Activated naive CD4-positive, alpha-beta T cell treated with anti-CD3 and anti-CD28 coated beads, Interleukin-2, amount 50 U/mL, for 16 hours (primary cell): ENCODE results near the gene DGKH.

ENCODE experiments used
- DNase-seq: peaks from one replicate; pipeline ENCODE4 v3.0.0-alpha.2; 2020

The DGKH gene, protein sequence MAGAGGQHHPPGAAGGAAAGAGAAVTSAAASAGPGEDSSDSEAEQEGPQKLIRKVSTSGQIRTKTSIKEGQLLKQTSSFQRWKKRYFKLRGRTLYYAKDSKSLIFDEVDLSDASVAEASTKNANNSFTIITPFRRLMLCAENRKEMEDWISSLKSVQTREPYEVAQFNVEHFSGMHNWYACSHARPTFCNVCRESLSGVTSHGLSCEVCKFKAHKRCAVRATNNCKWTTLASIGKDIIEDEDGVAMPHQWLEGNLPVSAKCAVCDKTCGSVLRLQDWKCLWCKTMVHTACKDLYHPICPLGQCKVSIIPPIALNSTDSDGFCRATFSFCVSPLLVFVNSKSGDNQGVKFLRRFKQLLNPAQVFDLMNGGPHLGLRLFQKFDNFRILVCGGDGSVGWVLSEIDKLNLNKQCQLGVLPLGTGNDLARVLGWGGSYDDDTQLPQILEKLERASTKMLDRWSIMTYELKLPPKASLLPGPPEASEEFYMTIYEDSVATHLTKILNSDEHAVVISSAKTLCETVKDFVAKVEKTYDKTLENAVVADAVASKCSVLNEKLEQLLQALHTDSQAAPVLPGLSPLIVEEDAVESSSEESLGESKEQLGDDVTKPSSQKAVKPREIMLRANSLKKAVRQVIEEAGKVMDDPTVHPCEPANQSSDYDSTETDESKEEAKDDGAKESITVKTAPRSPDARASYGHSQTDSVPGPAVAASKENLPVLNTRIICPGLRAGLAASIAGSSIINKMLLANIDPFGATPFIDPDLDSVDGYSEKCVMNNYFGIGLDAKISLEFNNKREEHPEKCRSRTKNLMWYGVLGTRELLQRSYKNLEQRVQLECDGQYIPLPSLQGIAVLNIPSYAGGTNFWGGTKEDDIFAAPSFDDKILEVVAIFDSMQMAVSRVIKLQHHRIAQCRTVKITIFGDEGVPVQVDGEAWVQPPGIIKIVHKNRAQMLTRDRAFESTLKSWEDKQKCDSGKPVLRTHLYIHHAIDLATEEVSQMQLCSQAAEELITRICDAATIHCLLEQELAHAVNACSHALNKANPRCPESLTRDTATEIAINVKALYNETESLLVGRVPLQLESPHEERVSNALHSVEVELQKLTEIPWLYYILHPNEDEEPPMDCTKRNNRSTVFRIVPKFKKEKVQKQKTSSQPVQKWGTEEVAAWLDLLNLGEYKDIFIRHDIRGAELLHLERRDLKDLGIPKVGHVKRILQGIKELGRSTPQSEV

DNA sequence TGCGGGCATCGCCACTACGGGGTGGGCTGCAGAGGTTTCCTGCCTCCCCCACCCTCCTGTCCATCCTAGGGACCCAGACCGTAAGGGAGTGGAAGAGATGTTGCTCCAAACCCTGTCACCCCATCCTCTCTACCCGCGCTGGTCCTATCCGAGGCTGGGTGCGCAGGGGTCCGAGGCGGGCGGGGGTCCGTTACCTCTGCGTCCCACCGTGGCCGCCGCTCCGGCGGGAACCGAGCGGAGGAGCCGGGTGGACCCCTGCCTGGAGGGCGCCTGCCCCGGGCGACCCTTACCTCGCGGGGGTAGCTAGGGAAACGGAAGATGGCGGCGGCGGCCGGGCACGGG is at the start of gene DGKH:
Gene DGKH (plus strand): TSS at position 307 of the 342 bp plus-strand sequence. CDS start 126 bp downstream, outside the sequence.
- no peak for DNase-seq

DNA sequence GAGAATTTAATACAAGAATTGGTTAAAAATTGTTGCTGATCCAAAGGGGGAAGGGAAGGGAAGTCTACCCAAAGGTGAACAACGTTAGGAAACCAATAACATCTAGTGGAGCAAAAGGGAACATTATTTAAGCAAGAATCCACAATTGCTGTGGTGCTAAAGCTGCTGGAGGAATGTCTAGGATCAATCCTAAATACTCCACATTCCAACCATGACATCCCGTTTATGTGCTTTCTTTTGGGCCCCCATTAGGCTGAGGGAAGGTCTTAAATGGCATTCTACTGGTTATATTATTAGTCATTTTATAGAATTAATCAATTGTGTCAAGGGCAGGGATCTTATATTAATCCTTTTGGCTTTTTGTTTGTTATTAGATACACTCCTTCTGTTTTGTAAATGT is 47.6 kb upstream of the DGKH start:
- no peak for DNase-seq

DNA sequence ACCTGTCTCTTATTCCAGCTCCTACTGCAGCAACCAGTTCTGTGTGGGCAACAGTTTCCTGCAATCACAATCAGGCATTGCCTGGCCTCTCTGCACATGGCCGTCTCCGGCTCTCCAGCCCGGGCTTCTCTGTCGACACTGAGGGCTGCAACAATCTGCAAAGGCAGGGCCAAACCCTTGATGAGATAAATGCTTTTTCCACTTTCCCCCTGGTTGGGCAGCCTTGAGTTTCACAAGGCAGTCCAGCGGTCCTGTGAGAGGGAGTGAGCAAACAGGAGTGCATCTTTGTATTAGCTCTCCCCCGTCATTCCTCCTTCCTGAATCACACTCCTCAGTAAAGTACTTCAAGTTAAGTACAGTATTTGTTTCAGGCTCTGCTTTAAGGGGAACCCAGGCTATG is 46.9 kb upstream of the DGKH start:
- DNase-seq: no peak

DNA sequence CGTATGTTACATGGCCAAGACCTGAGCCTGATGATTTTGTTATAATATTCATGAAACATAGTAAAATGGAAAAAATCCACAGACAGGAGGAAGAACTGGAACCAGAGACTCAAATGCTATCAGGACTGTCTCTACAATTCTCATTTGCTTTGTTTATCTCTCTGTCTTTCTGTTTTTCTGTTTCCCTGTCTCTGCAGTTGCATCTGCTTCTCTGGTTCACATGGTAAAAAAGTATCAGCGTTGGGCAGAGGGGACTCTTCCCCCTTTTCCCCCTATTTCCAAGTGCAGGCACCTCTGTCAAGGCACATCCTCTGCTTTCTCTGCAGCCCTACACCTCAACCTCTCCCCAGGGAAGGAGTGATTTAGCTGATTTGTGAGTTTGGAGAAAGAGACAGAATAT is 46.4 kb upstream of the DGKH start:
- no peak for DNase-seq

DNA sequence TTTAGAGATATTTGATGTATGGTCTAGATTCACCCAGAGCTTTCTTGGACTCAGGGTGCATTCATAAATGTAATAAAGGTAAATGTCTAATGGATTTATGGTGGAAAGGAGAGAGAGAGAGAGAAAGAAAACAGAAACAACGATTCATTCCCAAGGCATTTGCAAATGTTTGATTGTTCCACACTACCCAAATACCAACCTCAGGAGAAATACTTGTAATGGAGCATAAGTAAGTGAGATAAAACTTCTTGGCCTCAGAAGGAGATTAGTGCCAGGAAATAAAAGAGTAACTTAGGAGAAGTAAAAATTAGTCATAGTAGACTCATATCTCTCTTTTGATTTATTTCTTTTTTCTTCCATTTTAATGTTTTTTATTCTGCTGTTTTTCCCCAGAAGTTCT is 40.6 kb upstream of the DGKH start:
- DNase-seq: no peak

DNA sequence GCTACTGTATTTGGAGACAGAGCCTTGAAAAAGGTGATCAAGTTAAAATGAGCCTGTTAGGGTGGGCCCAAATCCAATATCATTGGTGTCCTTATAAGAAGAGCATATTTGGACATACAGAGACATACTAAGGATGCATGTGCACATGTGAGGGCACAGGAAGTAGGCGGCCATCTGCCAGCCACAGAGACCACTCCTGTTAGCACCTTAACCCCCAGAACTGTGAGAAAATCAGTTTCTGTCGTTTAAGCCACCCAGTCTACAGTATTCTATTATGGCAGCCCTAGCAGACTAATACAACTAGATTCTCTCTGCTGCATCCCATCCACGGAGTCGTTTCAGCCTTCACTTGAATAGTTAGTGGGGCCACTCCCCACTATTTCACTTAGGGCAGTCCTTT is 39.4 kb upstream of the DGKH start:
- DNase-seq: no peak

DNA sequence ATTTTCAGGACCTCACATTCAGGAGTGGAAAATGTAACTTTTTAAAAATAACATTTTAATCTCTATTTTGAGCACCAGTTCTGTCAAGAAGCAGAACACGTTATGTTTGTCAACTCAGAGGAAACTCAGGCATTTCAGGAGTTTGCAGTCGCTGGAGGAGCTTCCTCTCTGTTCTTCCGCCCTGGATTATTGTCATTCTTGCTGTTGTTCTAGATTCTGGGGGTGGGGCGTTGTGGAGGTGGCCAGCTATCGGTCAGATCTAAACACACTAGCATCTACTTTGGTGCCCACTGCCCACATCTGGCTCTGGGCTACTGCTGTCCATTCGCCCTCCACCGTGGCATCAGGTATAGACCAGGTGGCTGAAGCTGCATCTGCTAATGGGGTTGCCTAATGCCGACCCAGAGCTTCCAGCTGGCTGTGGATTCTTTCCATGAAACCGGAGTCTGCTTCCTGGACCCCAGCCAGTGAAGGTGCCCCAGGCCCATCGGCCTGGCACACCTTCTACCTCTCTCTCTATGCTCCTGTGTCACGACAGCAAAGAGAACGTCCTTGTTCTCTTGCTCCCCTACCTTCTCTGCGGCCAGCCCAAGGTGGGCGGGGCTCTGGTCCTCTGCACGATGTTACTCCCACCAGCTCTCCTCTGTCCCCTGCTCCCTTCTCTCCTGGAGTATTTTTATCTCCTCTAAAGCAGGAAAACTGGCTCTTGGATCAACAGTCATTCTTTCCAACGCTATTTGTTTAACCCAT is 36.7 kb upstream of the DGKH start:
- no peak for DNase-seq

DNA sequence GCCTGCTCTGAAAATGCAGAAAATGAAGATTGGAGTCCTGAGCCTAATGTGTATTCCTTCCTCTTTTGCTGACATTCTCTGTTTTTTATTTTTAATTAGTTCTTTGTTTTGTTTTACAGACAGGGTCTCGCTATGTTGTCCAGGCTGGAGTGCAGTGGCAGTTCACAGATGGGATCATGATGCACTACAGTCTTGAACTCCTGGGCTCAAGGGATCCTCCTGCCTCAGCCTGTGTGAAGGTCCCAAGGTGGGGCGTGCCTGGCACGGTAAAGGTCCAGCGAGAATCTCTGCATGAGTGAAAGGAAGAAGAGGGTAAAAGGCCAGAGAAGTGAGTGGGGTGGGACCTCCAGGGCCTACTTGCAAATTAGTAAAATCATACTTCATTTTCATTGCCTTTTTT is 34.3 kb upstream of the DGKH start:
- no peak for DNase-seq

DNA sequence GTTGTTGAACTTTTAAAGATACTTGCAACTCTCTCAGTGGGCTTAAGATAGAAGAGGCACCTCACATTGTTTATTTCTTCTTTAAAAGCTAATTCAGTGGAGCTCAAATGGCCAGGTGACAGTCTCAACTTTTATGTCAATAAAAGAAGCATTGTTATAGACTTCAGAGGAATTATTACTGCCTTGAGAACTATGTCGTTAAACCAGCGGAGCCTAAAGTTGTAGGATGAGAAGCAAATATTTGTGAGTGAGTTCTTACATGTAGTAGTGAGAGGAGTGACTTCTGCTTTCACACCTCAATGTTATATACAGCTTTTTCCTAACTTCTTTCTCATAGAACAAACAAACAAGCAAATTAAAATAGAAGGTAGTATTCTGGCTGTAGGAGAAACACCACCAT is 31.2 kb upstream of the DGKH start:
- no peak for DNase-seq

DNA sequence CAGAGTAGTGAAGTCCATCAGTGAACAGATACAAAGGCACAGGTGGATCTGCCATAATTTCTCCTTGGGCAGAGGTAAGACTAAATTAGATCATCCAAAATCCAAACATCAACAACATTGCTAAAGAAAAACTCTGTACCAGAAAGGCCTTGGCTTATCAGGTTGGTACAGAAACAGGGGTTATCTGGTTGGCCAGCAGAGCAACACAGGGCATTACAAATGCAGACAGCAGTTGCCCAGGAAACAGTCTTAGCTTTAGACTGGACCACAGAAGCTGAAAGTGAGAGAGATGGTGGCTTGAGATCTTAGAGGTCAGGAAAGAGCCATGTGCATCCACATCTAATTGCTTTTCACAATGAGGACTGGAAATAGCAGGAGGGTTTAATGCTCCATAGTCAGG is 26.6 kb upstream of the DGKH start:
- DNase-seq: no peak

DNA sequence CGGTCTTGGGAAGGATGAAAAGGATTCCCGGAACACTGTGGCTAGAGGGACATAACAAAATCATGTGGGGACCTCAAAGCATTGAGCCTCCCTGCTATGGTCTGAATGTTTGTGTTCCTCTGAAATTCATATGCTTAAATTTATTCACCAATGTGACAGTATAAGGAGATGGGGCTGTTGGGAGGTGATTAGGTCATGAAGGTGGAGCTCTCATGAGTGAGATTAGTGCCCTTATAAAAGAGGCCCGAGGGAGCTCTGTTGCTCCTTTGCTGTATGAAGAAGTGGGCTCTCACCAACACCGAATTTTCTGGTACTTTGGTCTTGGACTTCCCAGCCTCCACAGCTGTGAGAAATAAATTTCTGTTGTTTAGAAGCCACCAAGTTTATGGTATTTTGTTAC is 26.1 kb upstream of the DGKH start:
- no peak for DNase-seq

DNA sequence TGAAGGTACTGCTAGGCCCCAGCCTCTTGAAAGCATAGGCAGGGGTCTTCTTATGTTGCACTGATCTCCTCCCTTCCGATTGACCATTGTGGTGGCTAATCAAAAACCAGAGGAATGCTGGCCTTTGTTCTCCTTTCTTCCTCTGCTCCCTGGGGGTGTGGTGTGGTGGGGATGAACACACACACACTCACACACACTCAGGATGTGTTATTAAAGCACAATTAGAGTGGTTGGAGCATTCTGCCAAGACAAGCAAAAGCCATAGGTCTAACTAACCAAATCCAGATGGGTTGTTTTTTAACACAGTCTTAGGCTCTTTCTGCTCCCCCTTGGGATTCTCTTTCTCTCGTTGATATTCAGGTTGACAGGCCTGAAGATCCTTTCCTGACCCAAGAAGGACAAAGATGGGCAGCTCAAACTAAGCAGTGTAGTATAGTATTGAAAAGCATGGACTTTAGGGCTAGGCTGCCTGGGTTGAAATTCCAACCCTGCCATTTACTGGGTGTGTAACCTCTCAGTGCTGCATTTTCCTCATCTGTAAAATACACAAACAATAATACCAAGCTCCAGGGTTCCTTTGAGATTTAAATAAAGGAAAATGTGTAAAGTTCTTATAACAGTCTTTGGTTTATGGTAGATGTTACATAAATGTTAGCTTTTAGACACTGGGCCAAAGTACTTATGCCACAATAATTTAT is 25.5 kb upstream of the DGKH start:
- no peak for DNase-seq

DNA sequence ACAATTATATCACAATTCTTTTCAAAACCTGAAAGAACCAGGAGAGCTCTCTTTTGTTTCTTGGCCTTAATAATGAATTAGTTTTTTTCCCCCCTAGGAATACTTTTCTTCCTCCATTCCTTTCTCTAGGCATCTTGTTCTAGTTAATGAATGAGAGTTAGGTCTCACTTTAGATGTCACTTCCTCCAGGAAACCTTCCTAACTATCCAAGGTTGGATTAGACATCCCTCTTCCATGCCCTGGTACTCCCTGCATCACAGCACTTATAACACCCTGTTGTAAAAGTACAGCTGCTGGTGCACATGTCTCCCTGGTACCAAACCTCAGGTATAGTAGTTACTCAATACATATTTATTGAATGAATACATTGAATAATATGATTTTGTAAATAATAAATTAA is 21.2 kb upstream of the DGKH start:
- DNase-seq: no peak

DNA sequence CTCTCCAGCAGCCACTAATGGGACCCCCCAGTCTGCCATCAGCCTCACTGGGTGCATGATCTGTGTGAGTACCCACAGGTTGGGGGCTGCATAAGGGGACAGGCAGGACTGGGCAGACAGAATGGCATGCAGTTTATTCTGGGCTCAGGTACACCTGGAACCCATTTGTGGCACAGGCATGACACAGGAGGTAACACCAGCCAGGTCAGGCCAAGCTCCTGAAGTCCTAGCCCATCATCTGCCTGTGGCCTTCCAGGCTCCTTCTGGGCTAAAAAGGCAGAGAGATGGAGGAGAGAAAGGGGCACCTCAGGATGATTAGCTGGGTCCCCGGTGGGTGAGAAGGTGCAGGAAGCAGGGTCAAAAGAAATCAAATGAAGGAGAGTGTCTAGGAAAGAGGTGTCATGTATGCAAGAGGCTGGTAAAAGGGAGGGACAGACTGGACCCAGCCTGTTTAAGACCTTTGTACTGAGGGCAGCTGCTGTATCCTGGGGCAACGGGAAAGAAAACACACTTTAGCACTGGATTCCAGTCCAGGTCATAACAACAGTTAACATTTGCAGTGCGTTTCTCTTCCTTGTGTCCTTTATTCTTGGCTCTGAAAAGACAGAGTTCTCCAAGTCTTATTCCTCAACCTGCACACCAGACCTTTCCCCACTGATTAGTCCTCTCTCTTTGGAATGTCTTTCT is 20.2 kb upstream of the DGKH start:
- no peak for DNase-seq

DNA sequence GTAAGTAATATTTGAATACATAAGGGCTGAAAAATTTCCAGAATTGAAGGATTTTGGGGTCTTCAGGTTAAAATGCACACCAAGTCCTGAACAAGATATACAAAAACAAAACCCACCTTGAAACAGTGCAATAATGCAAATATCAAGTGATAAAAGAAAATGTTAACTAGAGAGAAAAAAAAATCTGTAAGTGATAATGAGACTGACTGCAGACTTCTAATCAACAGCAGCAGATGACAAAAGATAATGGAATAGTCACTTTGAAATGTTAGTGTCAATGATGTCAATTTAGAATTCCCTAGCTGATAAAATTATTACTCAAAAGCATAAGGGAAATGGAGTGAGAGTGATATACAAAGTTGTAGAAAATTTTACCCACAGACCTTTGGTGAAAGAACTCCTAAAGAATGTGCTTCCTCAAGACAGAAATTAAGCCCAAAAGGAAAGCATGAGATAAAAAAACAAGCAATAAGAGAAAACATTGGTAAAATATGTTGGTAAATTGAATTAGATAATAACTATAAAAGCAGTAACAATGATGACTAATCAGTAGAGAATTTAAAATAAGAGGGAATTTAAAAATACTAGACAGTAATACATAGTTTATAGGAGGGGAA is 12.4 kb upstream of the DGKH start:
- DNase-seq: no peak

DNA sequence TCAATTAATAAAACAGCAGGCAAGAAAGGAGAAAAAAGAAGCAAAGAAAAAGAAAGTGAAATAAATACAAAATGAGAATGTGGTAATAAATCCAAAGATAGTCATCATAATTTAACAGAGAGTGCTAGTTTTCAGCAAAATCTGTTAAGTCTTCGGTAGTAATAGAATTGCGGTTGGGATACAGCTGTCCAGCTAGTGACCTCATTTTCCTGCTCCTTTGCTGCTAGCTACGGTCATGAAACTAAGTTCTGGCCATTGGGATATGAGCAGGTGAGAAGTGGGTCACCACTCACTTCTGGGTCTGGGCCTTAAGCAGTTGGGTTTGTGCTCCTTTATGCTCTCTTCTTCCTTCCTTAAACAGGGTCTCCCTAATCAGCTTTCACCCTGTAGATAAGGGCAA is 11.7 kb upstream of the DGKH start:
- no peak for DNase-seq

DNA sequence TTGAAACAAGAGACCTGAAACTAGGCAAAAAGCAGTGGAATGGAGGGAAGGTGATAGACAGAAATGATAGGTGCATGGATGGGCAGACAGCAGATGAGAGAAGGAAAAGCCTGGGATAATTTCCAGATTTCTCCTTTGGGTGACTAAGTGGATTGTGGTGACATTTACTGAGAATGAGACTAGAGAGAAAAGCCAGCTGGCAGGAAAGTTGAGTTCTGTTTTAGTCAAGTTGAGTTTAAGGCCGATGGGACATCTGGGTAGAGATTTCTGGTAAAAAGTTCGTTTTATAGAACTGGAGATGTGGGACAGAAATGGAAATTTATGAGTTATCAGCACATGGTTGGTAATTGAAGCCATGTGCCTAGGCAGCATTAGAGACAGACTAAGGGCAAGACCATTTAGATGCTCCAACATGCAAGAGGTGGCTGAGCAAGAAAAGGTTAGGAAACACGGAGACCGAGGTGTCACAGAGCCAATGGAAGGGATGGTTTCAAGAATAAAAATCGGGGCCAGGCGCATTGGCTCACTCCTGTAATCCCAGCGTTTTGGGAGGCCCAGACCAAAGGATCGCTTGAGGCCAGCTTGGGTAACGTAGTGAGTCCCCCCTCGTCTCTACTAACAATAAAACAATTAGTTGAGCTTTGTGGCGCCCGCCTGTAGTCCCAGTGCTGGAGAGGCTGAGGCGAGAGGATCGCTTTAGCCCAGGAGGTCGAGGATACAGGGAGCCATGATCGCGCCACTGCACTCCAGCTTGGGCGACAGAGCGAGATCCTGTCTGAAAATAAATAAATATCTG is 9.6 kb upstream of the DGKH start:
- no peak for DNase-seq

DNA sequence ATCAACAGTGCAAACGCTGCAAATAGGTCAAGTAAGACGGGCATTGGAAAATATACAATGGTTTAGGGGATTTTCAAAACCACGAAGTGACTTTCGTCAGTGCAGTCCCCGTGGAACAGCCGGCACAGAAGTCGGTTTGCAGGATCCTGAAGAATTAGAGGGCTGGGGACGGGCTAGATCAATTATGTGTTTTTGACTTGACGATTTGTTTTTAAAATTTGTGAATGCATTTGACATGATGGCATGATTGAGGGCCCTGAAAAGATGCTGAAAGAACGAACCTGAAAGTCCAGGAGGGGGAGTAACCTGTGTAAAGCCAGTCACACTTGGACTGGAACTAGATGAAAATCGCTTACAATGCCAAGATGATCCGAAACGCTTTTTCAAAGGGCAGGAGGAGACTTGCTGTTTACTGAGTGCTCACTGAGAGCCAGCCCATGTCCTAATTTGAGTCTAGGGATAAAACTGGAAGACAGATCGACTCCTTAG is 8.9 kb upstream of the DGKH start:
- DNase-seq: no peak

DNA sequence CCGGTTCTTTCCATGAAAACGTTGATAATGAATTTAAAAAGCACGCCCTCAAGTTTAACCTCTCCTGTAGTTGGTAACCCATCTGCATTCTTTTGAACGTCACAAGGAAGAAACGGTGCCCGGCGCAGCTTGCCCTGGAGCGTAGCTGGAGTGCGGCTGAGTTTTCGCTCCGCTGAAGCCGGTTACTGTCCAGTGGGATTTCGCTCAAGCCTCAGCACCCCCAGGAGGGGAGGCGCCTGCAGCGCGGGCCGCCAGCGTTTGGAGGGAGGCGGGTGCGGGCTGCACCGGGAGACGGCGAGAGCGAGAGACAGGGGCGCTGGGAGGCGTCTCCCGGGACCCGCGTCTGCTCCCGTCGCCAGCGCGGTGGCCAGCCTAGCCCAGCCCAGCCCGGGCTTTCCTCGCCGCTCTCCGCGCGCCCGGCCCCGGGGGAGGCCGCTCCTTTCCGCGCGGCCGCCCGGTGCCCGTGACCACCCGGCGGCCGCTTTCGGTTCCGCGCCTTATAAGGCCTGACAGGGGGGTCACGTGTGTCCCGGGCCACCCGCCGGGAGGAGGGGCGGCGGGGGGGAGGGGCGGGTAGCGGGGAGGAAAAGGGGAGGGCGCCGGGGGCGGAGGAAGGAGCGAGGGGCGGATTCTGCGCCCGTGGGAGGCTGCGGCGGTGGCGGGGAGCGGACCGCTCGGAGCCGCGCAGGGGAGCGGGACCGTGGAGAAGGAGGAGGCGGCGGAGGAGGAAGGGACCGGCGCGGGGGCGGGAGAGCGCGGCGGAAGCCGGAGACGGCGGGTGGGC is 8.3 kb upstream of the DGKH start:
- peak; percentile 85 for DNase-seq

DNA sequence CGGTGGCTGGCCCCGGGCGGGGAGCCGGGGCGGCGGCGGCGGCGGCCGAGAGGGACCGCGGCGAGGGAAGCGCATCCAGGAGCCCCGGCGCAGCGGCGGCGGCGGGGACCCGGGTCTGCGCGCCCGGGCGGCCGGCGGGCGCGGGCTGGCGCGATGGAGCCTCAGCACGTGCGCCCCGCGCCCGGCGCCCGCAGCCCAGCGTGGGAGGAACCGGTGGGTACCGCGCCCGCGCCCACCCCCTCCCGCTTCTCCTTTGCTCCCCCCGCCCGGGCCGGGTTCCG is 7.8 kb upstream of the DGKH start:
- no peak for DNase-seq
